K562 (cell line): ENCODE measurements around the gene SNCB. TPM values are rescaled to one million over a fixed set of nuclear protein-coding genes. Genes with fewer than 3 reads are reported as not detected.
A peak's percentile ranks its signal among the peaks of the same experiment; 100 is the strongest.

Source experiments
- ASH1L ChIP-seq: fragments of 450-650 bp; IDR thresholded peaks from 2 replicates; pipeline ENCODE4 v1.6.1; 2018; ENCODE audit warnings: borderline replicate concordance, mild to moderate bottlenecking, low read depth; ENCODE audit not compliant: partially characterized antibody
- ATF2 ChIP-seq: sonication (generic); formaldehyde crosslinking; IDR thresholded peaks from 2 replicates; pipeline ENCODE4 v1.8.1; 2022; ENCODE audit warnings: missing genetic modification reagents
- COPS2 ChIP-seq: fragments of 450-650 bp; conservative IDR thresholded peaks from 2 replicates; pipeline ENCODE4 v1.6.1; 2016; ENCODE audit warnings: mild to moderate bottlenecking, moderate library complexity
- CREB3L1 ChIP-seq: fragments of 450-650 bp; IDR thresholded peaks from 2 replicates; pipeline ENCODE4 v1.6.1; 2014; ENCODE audit warnings: low read depth, mild to moderate bottlenecking, moderate library complexity, borderline replicate concordance
- ERF ChIP-seq: fragments of 450-650 bp; formaldehyde crosslinking; IDR thresholded peaks from 2 replicates; pipeline ENCODE4 v1.4.0; 2020; ENCODE audit warnings: mild to moderate bottlenecking, mixed read lengths
- FOXJ3 ChIP-seq: sonication (generic); formaldehyde crosslinking; IDR thresholded peaks from 2 replicates; pipeline ENCODE4 v1.4.0; 2020; ENCODE audit warnings: mild to moderate bottlenecking, missing genetic modification reagents
- FOXK2 ChIP-seq, 2 experiments: fragments of 450-650 bp; IDR thresholded peaks in 1 of 2; conservative IDR thresholded peaks in 1 of 2; 2 replicates each; pipeline ENCODE4 v1.6.1; 2016; ENCODE audit warnings: low read depth in 2 of 2, mild to moderate bottlenecking in 1 of 2
- HDAC6 ChIP-seq: IDR thresholded peaks from 2 replicates; pipeline ENCODE4 v1.6.1; 2012; ENCODE audit warnings: low read depth, mild to moderate bottlenecking, control low read depth, inconsistent platforms, low read length, moderate library complexity
- HINFP ChIP-seq: fragments of 450-650 bp; conservative IDR thresholded peaks from 2 replicates; pipeline ENCODE4 v1.6.1; 2016; ENCODE audit warnings: missing genetic modification characterization, low read depth, mild to moderate bottlenecking, control low read depth, missing compliant biosample characterization
- HMGN3 ChIP-seq: IDR thresholded peaks from 2 replicates; pipeline ENCODE4 v1.6.1; 2011; ENCODE audit warnings: borderline replicate concordance, low read depth, mild to moderate bottlenecking, mixed read lengths, low read length; ENCODE audit not compliant: insufficient read length; ENCODE audit errors: extremely low read depth
- NUFIP1 ChIP-seq: fragments of 450-650 bp; IDR thresholded peaks from 2 replicates; pipeline ENCODE4 v1.6.1; 2018; ENCODE audit not compliant: partially characterized antibody
- PATZ1 ChIP-seq: fragments of 250-450 bp; sonication (Bioruptor Pico); IDR thresholded peaks from 2 replicates; pipeline ENCODE4 v1.5.0; 2020; ENCODE audit warnings: mild to moderate bottlenecking, borderline replicate concordance
- PHF8 ChIP-seq: fragments of 200-600 bp; sonication (generic); IDR thresholded peaks from 2 replicates; pipeline ENCODE4 v1.6.1; 2012; ENCODE audit warnings: mixed run types, mild to moderate bottlenecking, inconsistent platforms, low read length, moderate library complexity, borderline replicate concordance
- SNAPC5 ChIP-seq: fragments of 250-450 bp; sonication (Bioruptor Pico); IDR thresholded peaks from 2 replicates; pipeline ENCODE4 v1.8.0; 2021; ENCODE audit warnings: moderate library complexity, mild to moderate bottlenecking, inconsistent platforms
- SNRNP70 ChIP-seq: fragments of 200-400 bp; formaldehyde crosslinking; optimal IDR thresholded peaks from 2 replicates; pipeline ENCODE3; 2017; ENCODE audit warnings: low read depth, low read length
- THRB ChIP-seq: fragments of 450-650 bp; formaldehyde crosslinking; conservative IDR thresholded peaks from 2 replicates; pipeline ENCODE4 v1.4.0; 2022; ENCODE audit warnings: mild to moderate bottlenecking, missing genetic modification characterization
- ZFPM2 ChIP-seq: fragments of 250-450 bp; sonication (Bioruptor Pico); IDR thresholded peaks from 2 replicates; pipeline ENCODE4 v1.5.1; 2022; ENCODE audit warnings: mild to moderate bottlenecking
- ZNF408 ChIP-seq: fragments of 250-450 bp; sonication (Bioruptor Pico); IDR thresholded peaks from 2 replicates; pipeline ENCODE4 v1.4.0; 2020; ENCODE audit warnings: low read depth, mild to moderate bottlenecking, moderate library complexity
- ZNF589 ChIP-seq: fragments of 200-800 bp; sonication (Bioruptor generic); IDR thresholded peaks from 2 replicates; pipeline ENCODE4 v1.6.1; 2016; ENCODE audit warnings: low read depth, missing genetic modification characterization, missing compliant biosample characterization
- polyA plus RNA-seq, 8 experiments: library from polyadenylated mRNA; depleted of rRNA in 4 of 8; stranded (reverse) in 5 of 8; unstranded in 3 of 8; fragments of >200 nt; fragmentation: Nextera tagmentation in 2 of 8; fragmentation: Illumina TruSeq in 1 of 8; extraction: Ambion mirVana in 2 of 8; extraction: Trizol in 1 of 8; gene quantifications; 2 replicates each; pipeline versions ENCODE4 v1.2.1 to v1.2.3, GENCODE V29; 2011 to 2014; ENCODE audit warnings: inconsistent platforms in 1 of 8, missing spikeins in 1 of 8
- total RNA-seq, 7 experiments: library from RNA; depleted of rRNA in 6 of 7; stranded (reverse); fragments of >200 nt in 6 of 7; fragmentation: Illumina TruSeq in 2 of 7; extraction: Trizol in 2 of 7; gene quantifications; 2 replicates each; pipeline versions ENCODE4 v1.2.1 to v1.2.3, GENCODE V29; 2011 to 2021; ENCODE audit warnings: low replicate concordance in 1 of 7

Gene SNCB
- total and polyA plus RNA-seq, 9 of the 15 experiments (the other 6 are each of a cell fraction or from before 2014, with no cell fraction given) = not detected

- TF ChIP-seq PATZ1 (CRISPR knock-in tag) (no peak), ZFPM2 (CRISPR knock-in tag) (no peak), SNRNP70 (no peak), NUFIP1 (no peak), CREB3L1 (no peak), THRB (no peak), ATF2 (no peak), FOXK2 (conservative IDR thresholded peaks at IDR 0.05 in 1 of 2, IDR thresholded peaks at IDR 0.05 in 1 of 2; ENCODE audit: low read depth in 2 of 2) (no peak), COPS2 (no peak), ZNF408 (CRISPR knock-in tag) (no peak), HDAC6 (no peak), SNAPC5 (CRISPR knock-in tag) (no peak), ERF (CRISPR knock-in tag) (0 out of 2 replicates have a peak, but pooled peaks have one; percentile 72), HMGN3 (peak; percentile 91), HINFP (tag) (no peak), ASH1L (no peak), FOXJ3 (CRISPR knock-in tag) (no peak), ZNF589 (CRISPR knock-in tag) (no peak), PHF8 (peak; percentile 92)
Measured at GRCh38 chr5:176647030-176647842, 16.9 kb upstream of the SNCB start, which contains the start of gene TSPAN17 (continued).
